Choroid plexus epithelial cell (primary cell): ENCODE measurements around the gene DDX59.
A peak's percentile ranks its signal among the peaks of the same experiment; 100 is the strongest.
"Not testable (repeated sequence)": the region's sequence is repeated elsewhere in the genome, so short reads cannot be mapped to it uniquely, and the experiment has no call there.

Source experiments
- DNase-seq: peaks from one replicate; pipeline ENCODE4 v3.0.0-alpha.2; 2010; ENCODE audit warnings: low read depth
- H3K4me3 ChIP-seq: 2 replicates; pipeline ENCODE4 v1.5.1; 2011; ENCODE audit warnings: low read depth, mild to moderate bottlenecking, control low read depth, low read length, moderate library complexity
- CTCF ChIP-seq: conservative IDR thresholded peaks from 2 replicates; pipeline ENCODE4 v1.5.1; 2011; ENCODE audit warnings: low read depth, mild to moderate bottlenecking, control low read depth, inconsistent platforms, low read length, moderate library complexity

The DDX59 gene

GRCh38 chr1:200634261-200635122 is 35.2 kb downstream of the DDX59 start:
- no peak overlapping the region for H3K4me3 ChIP-seq
- DNase-seq = no peak
- TF ChIP-seq CTCF = peak; percentile 12

- no peak for DNase-seq
- TF ChIP-seq CTCF = no peak
- no peak overlapping the region for H3K4me3 ChIP-seq
Measured at GRCh38 chr1:200631375-200631774, 38.3 kb downstream of the DDX59 start.

GRCh38 chr1:200630515-200630899 is 39.2 kb downstream of the DDX59 start:
- not testable (repeated sequence) for DNase-seq

GRCh38 chr1:200629876-200630514 is 39.7 kb downstream of the DDX59 start:
- TF ChIP-seq CTCF = no peak
- no peak for DNase-seq
- H3K4me3 ChIP-seq = no peak overlapping the region

More at GRCh38 chr1:200630515-200630899, 39.2 kb downstream of the DDX59 start:
- not testable (repeated sequence) for H3K4me3 ChIP-seq

GRCh38 chr1:200628223-200628881 is 41.4 kb downstream of the DDX59 start:
- no peak overlapping the region for H3K4me3 ChIP-seq
- no peak for TF ChIP-seq CTCF
- DNase-seq = no peak

GRCh38 chr1:200627575-200628222 is 42.0 kb downstream of the DDX59 start:
- no peak for TF ChIP-seq CTCF
- no peak overlapping the region for H3K4me3 ChIP-seq

More at GRCh38 chr1:200627575-200628222, 42.0 kb downstream of the DDX59 start:
- no peak for DNase-seq
